NOMO-1 treated with dmso at 0.1 percent for 144 hours (cell line): ENCODE data around the gene DUSP6.
"Not testable (repeated sequence)": the region's sequence is repeated elsewhere in the genome, so short reads cannot be mapped to it uniquely, and the experiment has no call there.

ENCODE experiments used
- DNase-seq: peaks from one replicate; lab custom pipeline; 2025; ENCODE audit not compliant: unreplicated experiment; lab: John Stamatoyannopoulos, UW

DUSP6 gene

GRCh38 chr12:89353188-89353822, 1.0 kb upstream of the DUSP6 start:
- DNase-seq: no peak

- DNase-seq: no peak
Measured at GRCh38 chr12:89352242-89352491, 134 bp downstream of the DUSP6 start.

- DNase-seq: no peak
Measured at GRCh38 chr12:89351489-89352241, 636 bp downstream of the DUSP6 start.

GRCh38 chr12:89350630-89351488, 1.4 kb downstream of the DUSP6 start:
- DNase-seq: no peak

- no peak for DNase-seq
Measured at GRCh38 chr12:89350260-89350629, 2.1 kb downstream of the DUSP6 start.

DNA sequence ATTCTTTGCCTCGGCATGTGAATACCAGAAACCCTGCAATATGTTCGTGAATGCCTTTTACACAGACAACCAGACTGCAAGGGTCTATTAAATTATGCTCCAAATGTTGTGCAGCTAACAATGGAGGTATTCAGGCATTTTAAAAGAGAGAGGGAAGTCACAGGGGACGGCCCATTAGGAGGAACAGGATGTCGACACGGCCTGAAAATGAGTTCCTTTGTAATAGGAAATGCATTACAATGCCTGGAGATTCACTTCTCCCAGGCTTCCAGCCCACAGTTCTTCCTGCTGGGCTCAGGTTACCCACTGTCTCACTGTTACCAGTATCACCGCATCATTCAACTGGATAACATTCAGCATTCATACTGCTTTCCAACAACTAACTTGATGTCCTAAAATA, 2.5 kb downstream of the DUSP6 start:
- no peak for DNase-seq

DNA sequence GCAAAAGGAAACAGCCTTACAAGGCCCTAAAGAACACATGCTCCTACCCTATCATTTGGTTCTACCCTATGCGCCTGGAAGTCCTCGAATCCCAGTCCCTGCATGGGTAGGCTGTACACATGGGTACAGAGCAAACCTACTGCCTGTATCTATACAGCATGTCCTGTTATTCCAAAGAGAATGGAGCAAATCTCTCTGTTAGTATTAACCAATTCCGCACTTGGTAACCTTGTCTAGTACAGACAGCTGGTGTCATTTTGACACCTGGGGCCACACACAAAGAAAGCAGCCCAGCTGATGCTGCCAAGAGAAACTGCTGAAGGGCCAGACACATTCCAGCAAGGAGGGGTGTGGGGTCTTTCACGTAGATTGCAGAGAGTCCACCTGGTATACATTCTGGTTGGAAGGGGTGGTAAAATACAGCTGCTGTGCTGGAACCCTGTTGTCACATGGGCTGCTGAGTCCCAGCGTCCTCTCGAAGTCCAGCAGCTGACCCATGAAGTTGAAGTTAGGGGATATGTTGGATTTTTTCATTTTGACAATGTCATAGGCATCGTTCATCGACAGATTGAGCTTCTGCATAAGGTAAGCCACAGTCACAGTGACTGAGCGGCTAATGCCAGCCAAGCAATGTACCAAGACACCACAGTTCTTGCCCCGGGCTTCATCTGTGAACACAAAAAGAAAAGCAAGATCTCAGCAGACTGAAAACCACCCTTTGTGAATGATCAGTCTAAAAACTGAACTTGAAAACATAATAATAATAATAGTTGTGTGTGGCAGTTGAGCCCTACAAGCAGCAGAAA, 3.2 kb downstream of the DUSP6 start:
- DNase-seq: no peak

DNA sequence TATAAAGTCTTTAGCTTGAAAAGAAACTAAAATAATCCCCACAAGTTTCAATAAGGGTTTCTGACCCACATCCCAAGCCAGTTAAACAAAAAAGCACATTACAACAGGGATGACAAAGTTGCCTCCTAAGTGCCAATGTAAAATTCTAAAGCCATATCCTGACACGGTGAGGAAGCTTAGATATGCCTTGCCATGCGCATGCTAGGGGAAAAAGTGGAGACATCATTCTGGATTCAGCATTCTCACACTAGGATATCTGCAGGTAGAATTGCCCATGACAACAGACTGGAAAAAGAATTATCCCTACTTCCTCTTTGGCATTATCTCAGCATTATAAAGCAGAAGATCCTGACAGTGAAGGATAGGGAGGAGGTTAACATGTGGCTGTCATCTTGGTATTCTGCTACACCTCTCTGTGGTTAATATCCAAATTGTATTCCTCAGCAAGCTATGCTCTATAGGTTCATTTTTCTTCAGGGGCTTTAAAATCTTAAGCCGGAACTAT, 4.9 kb downstream of the DUSP6 start:
- no peak for DNase-seq

- peak; percentile 61 for DNase-seq
Measured at GRCh38 chr12:89346741-89347324, 5.5 kb downstream of the DUSP6 start.

GRCh38 chr12:89345830-89346740, 6.2 kb downstream of the DUSP6 start:
- DNase-seq: peak; percentile 93

- no peak for DNase-seq
Measured at GRCh38 chr12:89345376-89345775, 6.9 kb downstream of the DUSP6 start.

GRCh38 chr12:89344862-89345202, 7.5 kb downstream of the DUSP6 start:
- no peak for DNase-seq

DNA sequence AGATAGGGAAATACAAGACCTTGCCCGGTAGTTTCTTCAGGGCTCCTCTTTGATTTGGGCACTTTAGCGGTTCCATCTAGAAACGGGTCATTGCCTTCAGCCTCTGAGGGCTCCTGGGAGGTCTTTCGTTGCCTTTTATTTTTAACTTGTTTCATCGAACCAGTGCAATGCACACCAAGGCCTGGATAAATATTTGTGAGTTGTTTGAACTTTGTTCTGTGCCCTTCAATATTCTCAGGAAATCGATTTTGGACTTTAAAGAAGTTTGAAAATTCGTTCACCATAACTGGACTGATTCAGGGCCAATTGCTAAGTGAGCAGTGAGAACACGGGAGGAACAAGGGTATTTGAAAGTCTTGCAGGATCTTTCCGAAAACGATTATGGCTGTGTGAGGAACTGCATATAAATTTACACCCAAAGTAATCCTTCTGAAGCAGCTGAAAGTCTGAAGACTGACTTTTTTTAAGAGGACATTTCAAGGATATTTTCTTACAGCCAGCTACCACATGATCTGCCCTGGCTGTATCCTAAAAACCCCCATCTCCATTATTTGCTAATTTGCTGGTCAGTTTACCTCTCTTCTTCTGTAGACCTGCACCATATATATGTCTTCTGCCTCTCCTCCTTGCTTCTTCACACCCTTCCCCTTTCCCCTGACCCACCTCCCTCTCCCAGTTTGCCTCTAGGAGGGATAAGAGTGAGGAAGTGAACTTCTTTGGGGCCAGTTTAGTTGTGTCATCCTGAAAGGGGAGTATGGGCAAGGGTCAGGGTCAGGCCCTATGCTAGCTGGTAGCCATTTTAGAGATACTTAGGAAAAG, 8.0 kb downstream of the DUSP6 start:
- DNase-seq: no peak

DNA sequence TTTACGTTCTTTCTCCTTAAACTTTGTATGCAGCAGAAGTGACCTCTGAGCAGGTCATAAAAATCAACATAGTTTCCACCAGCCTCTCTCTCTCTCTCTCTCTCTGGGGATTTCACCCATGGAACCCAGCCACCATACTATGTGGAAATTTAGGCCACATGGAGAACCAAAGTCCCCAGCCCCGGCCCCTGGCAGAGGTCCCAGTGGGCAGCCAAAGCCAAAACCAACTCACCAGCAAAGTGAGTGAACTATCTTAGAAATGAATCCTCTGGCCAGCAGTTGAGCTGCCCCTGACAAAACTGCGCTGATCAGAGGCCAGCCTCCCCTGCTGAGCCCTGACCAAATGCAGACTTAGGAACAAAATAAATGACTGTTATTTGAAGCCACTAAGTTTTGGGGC, 9.2 kb downstream of the DUSP6 start:
- DNase-seq: no peak

GRCh38 chr12:89340861-89341260, 11.4 kb downstream of the DUSP6 start:
- DNase-seq: no peak

GRCh38 chr12:89339526-89339925, 12.8 kb downstream of the DUSP6 start:
- no peak for DNase-seq

- not testable (repeated sequence) for DNase-seq
Measured at GRCh38 chr12:89337136-89337535, 15.2 kb downstream of the DUSP6 start.

GRCh38 chr12:89335452-89336244, 16.7 kb downstream of the DUSP6 start:
- no peak for DNase-seq
